HG03095 (cell line): Measurements from ENCODE around the gene PPIL6.
"Not testable (repeated sequence)": the region's sequence is repeated elsewhere in the genome, so short reads cannot be mapped to it uniquely, and the experiment has no call there.

Source experiments
- ATAC-seq: cut with Tn5 transposase; IDR thresholded peaks from one replicate; pipeline ENCODE4 v1.9.1; 2021; ENCODE audit warnings: moderate library complexity; ENCODE audit not compliant: unreplicated experiment

PPIL6 gene

DNA sequence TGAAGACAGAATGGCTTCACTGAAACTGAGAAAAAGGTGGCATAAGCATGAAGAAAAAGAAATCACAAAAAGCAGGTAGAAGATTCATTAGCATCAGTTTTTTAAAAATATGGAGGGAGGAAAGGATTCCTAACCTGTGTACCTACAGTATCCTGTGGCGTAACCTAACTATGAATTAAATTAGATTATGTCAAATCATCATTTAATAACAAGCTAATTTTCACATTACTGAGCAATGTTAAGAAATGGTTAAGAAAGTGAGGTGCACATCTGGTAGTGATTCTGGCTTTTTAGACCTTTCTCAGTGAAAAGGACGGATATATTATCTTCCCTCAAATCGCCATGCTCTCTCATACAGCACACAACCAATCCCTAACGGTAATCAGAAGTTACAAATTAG is 70.7 kb downstream of the PPIL6 start:
- no peak for ATAC-seq

DNA sequence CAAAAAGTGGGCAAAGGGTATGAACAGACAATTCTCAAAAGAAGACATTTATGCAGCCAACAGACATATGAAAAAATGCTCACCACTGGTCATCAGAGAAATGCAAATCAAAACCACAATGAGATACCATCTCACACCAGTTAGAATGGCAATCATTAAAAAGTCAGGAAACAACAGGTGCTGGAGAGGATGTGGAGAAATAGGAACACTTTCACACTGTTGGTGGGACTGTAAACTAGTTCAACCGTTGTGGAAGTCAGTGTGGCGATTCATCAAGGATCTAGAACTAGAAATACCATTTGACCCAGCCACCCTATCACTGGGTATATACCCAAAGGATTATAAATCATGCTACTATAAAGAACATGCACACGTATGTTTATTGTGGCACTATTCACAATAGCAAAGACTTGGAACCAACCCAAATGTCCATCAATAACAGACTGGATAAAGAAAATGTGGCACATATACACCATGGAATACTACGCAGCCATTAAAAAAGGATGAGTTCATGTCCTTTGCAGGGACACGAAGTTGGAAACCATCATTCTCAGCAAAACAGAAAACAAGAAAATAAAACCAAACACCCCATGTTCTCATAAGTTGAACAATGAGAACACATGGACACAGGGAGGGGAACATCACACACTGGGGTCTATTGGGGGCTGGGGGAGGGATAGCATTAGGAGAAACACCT is 75.9 kb downstream of the PPIL6 start:
- not testable (repeated sequence) for ATAC-seq

DNA sequence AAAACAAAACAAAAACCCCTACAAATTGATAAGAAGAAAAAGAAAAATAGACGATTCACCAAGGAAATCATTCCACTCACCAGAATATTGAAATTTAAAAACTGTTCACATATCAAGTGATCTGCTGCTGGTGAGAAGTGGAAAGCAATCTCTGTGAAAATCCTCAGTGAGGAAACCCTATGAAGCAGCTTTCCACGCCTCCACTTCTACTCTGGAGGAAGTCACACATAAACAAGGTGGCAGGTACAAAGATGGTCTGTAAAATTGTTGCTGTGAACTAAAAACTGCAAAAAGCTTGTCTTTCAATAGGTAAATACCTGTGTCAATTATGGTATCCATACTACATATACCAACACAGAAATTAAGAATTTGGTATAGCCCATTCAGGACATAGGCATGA is 76.7 kb downstream of the PPIL6 start:
- ATAC-seq = no peak

DNA sequence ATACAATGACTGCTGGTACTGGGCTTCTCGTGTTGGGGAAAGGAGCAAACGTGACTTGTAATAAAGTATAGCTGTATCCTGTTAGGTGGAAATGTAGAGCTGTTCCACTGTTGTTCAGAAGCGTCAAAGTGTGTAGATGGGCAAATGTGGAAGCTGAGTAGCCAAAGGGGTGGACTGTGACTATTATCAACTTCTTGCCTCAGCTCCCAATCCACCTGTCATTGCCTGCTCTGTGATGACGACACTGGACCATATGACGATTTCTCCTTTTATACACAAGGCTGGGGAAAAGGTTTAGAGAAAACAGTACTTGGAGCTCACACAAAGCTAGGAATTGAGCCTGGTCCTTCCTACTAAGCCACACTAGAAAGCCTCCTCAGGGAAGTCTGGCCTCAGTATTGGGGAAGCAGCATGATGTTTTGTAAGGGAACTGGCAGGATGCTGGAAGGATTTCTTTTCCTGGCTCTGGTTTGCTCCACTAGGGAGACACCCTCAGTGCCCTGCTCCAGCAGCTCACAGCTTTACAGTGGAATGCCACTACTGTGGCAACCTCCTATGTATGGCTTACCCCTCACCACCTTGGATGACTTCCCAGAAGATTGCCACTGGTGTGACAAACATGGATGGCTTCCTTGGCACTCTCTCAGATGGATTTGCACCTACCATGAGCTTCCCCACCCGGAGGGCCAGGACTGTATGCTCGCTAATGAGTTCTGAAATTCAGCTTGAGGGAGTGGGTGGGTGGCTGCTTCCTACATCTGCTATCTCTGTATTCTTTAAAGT is 78.1 kb downstream of the PPIL6 start:
- no peak for ATAC-seq

DNA sequence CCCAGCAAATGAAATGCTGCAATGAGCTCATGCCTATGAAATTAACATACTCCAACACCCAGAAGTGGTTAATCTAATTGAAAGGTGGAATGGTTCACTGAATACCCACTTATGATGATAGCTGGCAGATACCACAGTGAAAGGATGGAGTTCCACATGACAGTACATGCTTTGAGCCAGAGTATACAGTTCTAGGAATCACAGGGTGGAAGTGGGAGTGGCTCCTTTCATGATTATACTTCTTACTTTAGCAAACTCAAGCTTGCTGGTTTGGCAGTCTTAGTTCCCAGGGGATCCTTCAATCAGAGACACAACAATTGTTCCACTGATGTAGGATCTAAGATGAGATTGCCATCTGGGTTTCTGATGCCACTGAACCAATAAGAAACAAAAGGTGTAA is 79.6 kb downstream of the PPIL6 start:
- no peak for ATAC-seq

DNA sequence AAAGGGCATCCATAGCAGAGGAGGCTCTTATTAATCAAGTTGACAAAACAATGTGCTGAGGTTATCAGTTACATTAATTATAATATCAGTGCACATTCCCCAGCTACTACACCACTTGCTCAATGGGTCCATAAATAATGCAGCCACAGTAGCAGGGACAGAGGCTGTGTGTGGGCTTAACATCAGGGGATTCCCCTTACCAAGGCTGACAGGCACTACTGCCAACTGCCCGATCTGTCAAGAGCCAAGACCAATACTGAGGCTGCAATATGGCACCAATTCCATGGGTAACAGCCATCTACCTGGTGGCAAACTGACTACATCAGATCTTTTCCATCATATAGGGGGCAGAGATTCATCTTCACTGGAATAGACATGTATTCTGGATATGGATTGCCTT is 80.1 kb downstream of the PPIL6 start:
- no peak for ATAC-seq

DNA sequence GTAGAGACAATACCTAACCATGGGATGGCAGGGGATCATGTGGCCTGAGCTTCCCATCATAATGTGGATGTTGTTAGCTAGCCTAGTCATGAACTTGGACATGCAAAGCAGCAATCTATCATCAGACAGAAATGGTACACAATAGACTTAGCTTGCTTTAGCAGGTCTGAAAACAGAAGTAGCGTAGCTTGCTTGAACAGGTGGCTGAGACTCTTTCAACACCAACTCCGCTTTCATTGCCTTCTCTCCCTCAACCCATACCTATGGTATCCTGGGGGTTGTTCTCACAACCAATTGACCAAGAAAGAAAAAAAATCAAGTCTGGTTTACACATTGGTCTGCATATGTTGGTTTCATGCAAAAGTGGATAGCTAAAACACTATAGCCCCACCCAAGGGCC is 81.2 kb downstream of the PPIL6 start:
- no peak for ATAC-seq

DNA sequence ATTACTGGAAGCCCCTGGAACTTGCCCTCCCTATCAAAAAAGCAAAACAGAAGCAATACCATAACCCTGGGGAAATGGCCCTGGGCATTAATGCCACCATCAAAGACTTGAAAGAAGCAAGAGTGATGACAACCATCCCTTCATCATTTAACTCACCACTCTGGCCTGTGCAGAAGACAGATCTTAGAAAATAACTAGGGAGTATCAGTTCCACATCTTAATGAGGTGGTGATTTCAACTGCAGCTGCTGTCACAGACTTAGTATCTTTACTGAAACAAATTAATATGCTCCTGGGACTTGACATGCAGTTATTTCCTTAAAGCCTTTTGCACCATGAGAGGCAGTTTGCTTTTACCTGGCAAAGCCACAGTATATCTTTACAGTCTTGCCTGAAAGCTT is 82.2 kb downstream of the PPIL6 start:
- no peak for ATAC-seq

DNA sequence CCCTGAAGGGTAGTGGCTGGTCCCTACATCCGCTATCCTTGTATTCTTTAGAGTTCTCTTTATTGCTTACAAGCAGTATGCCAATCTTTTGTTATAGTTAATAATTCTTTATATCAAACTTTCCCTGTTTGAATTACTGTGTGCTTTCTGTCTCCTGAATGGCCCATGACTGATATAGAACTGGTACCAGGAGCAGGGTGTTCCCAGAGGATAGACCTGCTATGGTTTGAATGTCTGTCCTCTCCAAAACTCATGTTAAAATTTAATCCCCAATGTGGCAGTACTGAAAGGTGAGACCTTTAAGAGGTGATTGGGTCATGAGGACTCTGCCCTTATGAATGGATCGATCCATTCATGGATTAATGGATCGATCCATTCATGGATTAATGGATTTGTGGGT is 84.2 kb downstream of the PPIL6 start:
- no peak for ATAC-seq

DNA sequence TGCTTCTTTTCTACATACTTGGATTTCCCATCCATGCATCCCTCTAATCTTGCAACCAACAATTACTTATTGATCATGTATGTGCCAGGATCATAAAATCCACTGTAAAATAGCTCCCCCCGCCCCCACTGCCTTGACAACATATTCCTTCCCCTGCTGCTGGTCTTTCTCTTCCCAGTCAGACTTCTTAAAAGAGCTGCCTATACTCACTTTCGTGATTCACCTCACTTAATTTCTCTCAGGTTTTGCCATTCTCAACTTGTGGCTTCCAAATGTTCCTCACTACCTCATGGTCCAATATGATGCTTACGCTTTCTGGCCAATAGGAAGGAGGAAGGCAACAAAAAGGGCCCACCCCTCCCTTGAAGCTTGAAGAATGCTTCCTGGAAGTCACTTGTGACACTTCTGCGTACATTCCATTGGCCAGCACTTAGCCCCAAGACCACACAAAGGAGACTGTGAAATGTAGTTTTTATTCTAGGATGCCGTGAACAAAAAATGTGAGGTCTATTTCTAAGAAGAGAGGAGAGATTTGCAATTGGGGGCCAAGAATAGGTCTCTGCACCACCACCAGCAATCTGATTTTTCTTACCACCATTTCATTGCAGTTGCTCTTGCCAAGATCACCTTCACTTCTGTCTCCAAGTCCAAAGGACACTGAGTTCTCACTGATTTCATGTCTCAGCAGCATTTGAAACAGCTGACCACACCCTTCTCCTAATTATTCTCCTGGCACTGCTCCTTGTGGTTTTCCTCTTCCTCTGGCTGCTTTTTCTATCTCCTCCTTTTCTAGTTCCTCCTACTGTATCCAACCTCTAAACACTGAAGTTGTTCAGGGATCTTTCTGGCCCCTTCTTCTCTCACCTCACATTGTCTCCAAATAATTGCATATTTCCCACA is 88.9 kb downstream of the PPIL6 start:
- no peak for ATAC-seq

DNA sequence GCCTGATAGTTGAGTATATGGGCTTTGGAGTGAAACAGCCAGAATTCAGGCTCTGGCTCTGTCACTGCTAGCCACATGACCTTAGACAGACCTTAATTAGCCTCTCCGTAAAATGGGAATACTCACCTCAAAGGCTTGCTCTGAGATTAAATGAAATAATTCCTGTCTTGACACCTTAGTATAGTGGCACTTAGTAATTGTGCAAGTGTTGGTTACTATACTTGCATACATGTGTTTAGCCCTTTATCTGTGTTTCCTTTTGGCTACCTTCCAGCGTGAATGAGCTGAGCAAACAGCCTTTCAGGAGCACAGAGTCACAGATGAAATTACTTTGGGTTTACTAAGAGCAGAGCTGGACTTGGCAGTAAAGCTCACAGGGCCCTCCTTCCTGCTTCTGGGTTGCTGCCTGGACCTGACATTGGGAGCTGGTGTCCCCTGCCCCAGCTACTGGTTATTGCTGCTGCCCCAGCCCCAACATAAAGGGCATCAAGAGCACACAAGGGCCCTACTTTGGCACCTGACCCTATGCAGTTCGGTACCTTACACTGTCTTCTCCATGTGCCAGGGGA is 90.9 kb downstream of the PPIL6 start:
- no peak for ATAC-seq

DNA sequence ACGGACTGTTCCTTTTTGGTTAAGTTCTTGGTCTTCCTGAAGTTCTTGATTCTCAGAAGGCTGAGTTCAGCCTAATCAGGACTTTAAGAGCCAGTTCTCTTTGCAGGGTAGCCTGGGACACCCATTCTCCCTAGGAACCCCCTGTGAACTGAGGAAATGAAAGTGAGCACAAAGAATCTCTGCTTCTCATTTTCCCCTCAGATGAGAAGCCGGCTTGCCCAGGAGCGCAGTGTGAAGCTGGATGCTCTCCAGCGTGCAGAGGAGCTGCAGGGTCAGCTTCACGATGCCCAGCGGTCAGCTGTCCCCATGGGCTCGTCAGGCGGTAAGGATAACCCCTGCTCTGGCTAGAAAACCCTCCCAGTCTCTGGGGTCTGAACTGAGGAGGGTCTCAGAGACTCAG is 92.2 kb downstream of the PPIL6 start:
- ATAC-seq = no peak

DNA sequence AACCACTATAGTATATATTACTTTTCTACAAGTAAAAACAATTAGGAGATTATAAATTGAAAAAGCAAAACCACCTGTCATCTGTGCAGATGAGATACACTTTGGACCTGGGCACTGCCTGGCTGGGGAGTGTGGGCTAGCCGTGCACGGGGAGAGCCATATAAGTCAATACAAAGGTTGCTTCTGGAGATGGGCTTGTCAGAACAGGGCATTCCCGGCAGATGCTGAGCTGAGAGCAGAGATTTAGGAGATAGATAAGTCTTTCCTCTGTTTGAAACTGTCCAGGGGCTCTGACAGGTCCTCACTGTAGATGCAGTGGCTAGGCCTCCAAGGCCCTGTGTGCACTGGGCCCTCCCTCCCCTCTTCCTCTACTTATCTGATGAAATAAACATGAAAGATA is 92.6 kb downstream of the PPIL6 start:
- ATAC-seq = no peak

DNA sequence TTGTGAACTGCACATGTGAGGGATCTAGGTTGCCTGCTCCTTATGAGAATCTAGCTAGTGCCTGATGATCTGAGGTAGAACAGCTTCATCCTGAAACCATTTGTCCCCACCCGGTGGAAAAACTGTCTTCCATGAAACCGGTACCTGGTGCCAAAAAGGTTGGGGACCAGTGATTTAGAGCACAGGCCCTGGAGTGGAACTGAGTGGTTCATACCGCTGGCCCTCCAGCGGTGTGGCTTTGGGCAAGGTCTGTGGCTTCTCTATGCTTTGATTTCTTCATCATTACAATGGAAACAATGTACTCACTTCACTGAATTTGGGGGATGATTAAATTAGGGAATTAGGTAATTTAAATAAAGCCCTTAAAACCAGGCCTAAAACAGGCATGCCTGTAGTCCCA is 94.4 kb downstream of the PPIL6 start:
- no peak for ATAC-seq

DNA sequence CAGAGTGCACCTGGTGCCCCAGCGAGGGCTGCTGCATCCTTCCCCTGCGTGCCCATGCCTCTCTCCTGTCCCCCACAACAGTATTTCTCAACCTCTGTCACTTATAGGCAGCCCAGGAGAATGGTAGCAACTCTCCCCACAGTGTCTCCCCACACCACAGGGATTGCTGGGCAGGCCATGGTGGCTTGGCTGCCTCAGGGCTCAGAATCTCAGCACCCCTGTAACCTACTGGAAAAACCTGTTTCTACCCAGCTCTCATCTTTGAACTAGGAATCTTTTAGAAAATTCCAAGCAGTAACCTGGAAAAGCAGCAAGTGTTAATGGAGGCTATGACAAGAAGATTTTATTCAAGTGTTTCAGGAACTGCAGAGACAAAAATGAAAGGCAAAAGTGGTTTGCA is 96.2 kb downstream of the PPIL6 start:
- no peak for ATAC-seq

DNA sequence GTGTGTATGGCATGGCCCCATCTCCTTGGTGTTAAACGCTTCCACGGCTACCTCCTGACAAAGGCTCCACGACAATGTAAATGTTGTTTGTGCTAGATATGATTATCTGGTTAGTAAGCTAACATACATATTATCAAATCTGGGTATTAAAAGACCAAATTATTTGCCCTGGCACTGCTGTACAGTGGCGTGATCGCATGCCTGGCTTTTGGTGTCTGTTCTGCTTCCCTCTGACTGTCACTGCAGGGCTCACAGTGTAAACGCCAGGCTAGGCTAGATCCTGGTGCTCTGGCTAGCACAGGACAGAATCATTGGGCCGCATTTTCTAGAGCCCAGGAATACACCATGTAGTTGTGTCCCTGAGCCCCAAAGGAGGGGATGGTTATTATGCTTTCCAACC is 96.9 kb downstream of the PPIL6 start:
- ATAC-seq = no peak

DNA sequence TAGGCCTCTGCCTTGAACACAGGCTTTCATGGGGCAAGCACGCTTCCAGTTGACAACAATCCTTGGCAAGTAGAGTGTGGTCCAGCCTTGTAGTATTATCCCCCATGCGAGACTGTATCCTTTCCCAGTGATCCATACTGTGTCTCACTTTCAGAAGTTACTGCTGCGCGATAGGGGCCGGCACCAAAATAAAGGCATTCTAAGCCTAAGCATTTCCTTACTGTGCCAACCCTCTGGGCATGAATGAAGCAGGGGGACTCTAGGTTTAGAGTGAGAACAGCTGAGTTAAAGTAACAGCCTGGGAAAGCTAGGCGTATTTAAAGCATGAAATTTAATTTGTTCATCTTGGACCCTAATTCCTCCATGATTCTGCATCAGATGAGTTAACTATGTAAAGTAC is 97.5 kb downstream of the PPIL6 start:
- ATAC-seq = no peak

DNA sequence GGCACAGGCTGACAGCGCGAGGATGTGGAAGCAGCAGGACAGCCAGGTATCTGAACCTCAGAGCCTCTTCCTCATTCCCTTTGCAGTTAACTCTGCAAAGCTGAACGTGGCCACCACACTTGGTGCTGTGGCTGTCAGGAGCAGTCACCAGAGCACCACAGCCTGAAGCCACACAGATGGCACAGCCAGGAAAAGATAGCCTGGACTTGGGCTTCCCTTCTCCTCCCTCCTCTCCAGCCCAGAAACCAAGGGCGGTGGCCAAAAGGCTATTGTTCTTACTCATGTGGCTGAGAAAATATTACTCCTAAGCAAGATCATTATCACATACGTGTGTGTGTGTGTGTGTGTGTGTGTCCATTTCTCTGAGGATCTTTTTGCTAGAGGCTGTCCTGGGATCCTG is 97.9 kb downstream of the PPIL6 start:
- ATAC-seq = no peak

DNA sequence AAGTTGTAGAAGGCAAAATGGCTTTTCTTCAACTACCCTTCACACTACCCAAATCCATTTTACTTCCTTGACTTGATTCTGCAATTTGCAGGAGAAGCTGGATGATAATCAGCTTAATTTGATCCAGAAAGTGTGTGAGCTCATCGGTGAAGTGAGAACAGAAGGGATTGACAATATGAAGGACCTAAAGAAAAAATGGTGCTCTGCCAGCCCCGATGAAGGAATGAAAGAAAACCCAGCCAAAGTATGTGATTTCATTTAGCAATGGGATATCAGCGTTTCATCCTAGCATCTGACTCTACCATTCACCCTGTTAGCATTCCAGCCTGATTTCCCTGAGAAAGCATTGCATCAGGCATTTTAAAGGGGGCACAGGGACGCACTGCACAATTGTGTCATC is 99.6 kb downstream of the PPIL6 start:
- ATAC-seq = no peak
